NCI-H1092 (cell line): ENCODE measurements around the gene UGT1A5.

Source experiments
- DNase-seq: peaks from one replicate; lab custom pipeline; 2025; lab: John Stamatoyannopoulos, UW

Gene UGT1A5

GRCh38 chr2:233712611-233713261 is at the start of gene UGT1A5:
UGT1A5 (plus strand) TSS chr2:233712907; CDS start chr2:233712992, 85 bp downstream.
- DNase-seq: no peak

GRCh38 chr2:233663911-233664310 is 48.8 kb upstream of the UGT1A5 start:
- no peak for DNase-seq

- DNase-seq: no peak
Measured at GRCh38 chr2:233668605-233669260, 44.0 kb upstream of the UGT1A5 start.

- DNase-seq: no peak
Measured at GRCh38 chr2:233671290-233672161, 41.2 kb upstream of the UGT1A5 start, which contains the start of gene UGT1A9. UGT1A9 (plus strand) TSS chr2:233671898; CDS start chr2:233671935, 37 bp downstream.

- DNase-seq: no peak
Measured at GRCh38 chr2:233672886-233673285, 39.8 kb upstream of the UGT1A5 start.

GRCh38 chr2:233673896-233674295 is 38.8 kb upstream of the UGT1A5 start:
- no peak for DNase-seq

GRCh38 chr2:233674314-233674713 is 38.4 kb upstream of the UGT1A5 start:
- no peak for DNase-seq

GRCh38 chr2:233674995-233675394 is 37.7 kb upstream of the UGT1A5 start:
- no peak for DNase-seq

GRCh38 chr2:233676046-233676445 is 36.7 kb upstream of the UGT1A5 start:
- no peak for DNase-seq

- DNase-seq: no peak
Measured at GRCh38 chr2:233679196-233679595, 33.5 kb upstream of the UGT1A5 start.

- DNase-seq: no peak
Measured at GRCh38 chr2:233680361-233681045, 32.2 kb upstream of the UGT1A5 start.

GRCh38 chr2:233681521-233682099 is 31.1 kb upstream of the UGT1A5 start, which contains the start of gene UGT1A7:
UGT1A7 (plus strand) TSS chr2:233681901; CDS start chr2:233681938, 37 bp downstream.
- no peak for DNase-seq

GRCh38 chr2:233684640-233685039 is 28.1 kb upstream of the UGT1A5 start:
- no peak for DNase-seq

- DNase-seq: no peak
Measured at GRCh38 chr2:233686928-233687327, 25.8 kb upstream of the UGT1A5 start.

GRCh38 chr2:233688341-233688740 is 24.4 kb upstream of the UGT1A5 start:
- no peak for DNase-seq

GRCh38 chr2:233689031-233689430 is 23.7 kb upstream of the UGT1A5 start:
- DNase-seq: no peak

GRCh38 chr2:233689501-233689900 is 23.2 kb upstream of the UGT1A5 start:
- DNase-seq: no peak

- DNase-seq: no peak
Measured at GRCh38 chr2:233690444-233690843, 22.3 kb upstream of the UGT1A5 start.

GRCh38 chr2:233691443-233692433 is 21.0 kb upstream of the UGT1A5 start:
- DNase-seq: no peak

- no peak for DNase-seq
Measured at GRCh38 chr2:233692648-233693047, 20.1 kb upstream of the UGT1A5 start, which contains the start of gene UGT1A6. UGT1A6 (plus strand) TSS chr2:233692890; CDS start chr2:233693005, 115 bp downstream.
